Measurements from ENCODE around the gene RALGDS.
"Not testable (repeated sequence)": the region's sequence is repeated elsewhere in the genome, so short reads cannot be mapped to it uniquely, and the experiment has no call there.

The RALGDS gene

GRCh38 chr9:133083688-133084087 is 37.4 kb downstream of the RALGDS start:
- not testable (repeated sequence) for DNase-seq

DNA sequence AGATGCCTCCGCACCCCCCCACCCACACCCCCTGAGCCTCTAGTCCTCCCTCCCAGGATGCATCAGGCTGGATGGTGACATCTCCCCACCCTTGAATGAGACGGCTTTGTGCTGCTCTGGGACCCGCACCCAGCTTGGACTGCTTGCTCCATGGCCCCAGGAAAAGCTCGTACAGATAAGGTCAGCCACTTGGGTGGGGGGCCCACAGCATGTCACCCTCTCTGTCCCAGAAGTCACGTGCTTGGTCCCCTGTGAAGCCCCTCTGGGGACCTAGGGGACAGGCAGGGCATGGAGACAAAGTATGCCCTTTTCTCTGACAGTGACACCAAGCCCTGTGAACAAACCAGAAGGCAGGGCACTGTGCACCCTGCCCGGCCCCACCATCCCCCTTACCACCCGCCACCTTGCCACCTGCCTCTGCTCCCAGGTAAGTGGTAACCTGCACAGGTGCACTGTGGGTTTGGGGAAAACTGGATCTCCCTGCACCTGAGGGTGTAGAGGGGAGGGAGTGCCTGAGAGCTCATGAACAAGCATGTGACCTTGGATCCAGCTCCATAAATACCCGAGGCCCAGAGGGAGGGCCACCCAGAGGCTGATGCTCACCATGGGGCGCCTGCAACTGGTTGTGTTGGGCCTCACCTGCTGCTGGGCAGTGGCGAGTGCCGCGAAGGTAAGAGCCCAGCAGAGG is 38.9 kb downstream of the RALGDS start:
- not testable (repeated sequence) for DNase-seq

DNA sequence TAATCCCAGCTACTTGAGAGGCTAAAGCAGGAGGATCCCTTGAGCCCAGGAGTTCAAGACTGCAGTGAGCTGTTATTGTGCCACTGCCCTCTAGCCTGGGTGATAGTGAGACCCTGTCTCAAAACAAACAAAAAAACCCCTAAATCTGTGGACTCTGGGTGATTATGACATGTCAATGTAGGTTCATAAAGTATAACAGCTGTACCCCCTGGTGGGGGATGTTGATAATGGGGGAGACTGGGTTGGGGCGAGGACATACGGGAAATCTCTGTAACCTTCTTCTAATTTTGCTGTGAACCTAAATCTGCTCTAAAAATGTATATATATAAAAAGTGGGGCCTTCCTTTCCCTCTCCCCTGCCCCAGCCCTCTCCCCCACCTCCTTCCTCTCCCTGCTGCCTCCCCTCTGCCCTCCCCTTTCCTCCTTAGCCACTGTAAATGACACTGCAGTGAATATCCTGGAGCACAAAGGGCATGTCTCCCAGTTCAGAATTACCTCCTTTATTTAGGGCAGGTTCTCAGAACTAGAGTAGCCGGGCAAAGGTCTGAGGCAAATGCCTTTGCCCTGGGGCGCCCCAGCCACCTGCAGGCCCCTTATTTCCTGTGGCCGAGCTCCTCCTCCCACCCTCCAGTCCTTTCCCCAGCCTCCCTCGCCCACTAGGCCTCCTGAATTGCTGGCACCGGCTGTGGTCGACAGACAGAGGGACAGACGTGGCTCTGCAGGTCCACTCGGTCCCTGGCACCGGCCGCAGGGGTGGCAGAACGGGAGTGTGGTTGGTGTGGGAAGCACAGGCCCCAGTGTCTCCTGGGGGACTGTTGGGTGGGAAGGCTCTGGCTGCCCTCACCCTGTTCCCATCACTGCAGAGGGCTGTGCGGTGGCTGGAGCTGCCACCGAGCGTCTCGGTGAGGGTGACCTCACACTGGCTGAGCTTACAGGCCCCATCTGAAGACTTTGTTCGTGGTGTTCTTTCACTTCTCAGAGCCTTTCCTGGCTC is 40.0 kb downstream of the RALGDS start:
- not testable (repeated sequence) for DNase-seq

DNA sequence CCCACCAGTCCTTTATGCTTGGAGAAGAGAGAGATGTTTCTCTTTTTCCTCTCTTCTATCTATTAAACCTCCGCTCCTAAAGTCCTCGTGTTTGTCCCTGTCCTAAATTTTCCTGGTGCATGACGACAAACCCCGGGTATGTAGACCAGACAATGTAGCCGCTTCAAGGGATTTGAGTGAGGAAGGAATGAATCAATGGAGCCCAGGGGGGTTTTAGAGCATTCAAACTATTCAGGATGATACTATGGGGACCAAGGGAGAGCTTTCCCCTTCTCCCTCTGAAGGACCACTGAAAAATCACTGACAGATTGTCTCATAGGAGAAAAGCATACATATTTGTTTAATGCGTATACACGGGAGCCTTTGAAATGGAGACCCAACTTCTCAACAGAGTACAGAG is 40.9 kb downstream of the RALGDS start:
- DNase-seq = peak; percentile 23

DNA sequence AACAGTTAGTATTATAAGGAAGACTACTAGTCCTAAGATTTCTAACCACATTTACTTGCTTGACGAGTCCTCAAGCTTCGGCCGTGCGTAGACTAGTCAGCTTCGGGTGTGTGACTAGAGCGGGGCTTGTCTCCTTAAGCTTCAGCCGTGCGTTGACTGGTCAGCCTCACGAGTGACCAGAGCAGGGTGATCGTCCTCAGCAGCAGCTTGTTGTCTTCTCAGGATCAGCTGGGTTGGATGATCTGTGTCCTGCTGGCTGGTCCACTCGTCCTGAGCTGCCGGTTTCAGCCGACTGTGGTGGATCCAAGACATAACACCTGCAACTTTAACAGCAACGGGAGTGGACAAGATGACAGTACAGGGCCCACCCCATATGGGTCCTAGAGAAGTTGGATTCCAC is 42.6 kb downstream of the RALGDS start:
- no peak for DNase-seq

GRCh38 chr9:133076691-133077090 is 44.3 kb downstream of the RALGDS start:
- DNase-seq = no peak

DNA sequence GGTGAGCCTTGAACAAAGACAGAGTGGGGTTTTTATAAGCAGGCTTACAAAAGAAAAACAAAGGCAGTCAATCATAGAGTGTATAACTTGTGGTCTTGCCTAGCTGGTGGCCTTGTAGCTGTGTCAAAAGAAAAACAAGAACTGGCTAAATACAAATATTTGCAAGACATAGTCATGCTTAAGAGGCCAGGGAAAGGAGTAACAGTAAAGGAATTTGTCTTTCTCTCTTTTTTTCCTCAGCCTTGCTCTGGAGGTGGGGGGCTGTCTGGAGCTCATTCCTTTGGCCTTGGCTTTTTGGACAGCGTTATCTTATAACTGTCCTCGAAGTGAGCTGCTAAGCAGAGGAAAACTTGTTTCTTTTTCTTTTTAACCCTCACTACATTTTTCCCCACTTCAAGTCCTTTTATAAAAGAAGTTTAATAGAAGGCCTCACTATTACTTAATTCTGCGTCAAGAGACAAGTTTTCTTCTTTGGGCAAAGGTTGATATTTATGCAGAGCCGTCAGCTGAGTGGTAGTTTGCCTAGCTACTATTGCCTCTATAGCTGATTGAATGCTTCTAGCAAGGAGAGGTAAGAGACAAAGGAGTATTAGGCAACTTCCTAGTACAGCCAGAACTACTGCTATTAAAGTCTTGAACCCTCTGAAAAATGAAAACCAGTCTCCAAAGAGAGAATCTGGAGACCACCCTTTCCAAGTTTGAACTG is 45.0 kb downstream of the RALGDS start:
- DNase-seq = peak; percentile 89

- DNase-seq = peak; percentile 66
Measured at GRCh38 chr9:133074111-133074651, 46.9 kb downstream of the RALGDS start.

DNA sequence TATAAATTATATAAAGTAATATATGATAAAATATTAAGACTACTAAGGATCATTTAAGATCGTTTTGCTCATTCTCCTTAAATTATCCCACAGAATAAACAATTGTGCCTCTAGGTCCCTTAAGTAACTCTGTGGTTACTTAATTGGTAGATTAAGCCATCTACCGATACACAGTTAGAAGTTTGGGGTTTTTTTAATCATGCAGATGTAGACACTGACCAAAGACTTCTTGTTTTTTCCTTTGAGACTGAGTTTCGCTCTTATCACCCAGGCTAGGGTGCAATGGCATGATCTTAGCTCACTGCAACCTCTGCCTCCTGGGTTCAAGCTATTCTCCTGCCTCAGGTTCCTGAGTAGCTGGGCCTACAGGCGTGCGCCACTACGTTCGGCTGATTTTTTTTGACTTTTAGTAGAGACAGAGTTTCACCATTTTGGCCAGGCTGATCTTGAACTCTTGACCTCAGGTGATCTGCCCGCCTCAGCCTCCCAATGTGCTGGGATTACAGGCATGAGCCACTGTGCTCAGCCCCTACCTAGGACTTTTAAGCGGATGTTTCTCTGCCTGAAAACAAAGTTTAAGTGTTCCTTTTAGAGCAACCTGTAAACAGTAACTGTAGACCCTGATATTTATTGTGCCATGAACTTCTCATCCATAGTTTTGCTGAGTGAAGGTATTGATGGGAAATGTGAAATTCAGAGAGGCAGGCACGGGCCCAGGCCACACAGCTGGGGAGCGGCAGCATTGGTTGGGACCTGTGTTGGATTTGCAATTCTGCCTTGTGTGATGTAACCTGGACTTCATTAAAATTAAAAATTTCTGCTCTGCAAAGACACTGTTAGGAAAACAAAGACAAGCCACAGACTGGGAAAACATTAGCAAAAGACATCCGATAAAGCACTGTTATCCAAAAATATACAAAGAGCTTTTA is 47.7 kb downstream of the RALGDS start:
- no peak for DNase-seq

DNA sequence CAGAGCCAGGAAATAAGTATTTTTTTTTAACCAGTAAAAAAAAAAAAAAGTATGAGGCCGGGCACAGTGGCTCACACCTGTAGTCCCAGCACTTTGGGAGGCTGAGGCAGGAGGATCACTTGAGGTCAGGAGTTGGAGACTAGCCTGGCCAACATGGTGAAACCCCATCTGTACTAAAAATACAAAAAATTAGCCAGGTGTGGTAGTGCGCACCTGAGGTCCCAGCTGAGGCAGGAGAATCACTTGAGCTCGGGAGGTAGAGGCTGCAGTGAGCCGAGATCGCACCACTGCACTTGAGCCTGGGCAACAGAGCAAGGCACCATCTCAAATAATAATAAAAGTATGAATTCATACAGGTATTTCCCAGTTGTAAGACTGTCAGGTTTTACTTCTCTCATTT is 48.8 kb downstream of the RALGDS start:
- DNase-seq = not testable (repeated sequence)

DNA sequence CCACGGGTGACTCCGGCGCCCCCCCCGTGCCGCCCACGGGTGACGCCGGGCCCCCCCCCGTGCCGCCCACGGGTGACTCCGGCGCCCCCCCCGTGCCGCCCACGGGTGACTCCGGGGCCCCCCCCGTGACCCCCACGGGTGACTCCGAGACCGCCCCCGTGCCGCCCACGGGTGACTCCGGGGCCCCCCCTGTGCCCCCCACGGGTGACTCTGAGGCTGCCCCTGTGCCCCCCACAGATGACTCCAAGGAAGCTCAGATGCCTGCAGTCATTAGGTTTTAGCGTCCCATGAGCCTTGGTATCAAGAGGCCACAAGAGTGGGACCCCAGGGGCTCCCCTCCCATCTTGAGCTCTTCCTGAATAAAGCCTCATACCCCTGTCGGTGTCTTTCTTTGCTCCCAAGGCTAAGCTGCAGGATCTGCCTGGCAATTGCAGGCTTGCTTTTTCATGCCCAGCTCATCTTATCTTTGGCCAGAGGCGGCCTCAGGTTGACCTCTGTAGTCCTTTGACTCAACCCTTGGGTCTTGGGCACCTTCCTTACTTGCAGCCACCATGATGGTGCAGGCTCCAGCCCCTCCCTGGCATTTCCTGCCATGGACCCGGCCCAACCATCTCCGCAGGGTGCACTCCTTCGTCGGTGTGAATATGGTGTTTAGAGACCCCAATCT is 49.4 kb downstream of the RALGDS start:
- no peak for DNase-seq

DNA sequence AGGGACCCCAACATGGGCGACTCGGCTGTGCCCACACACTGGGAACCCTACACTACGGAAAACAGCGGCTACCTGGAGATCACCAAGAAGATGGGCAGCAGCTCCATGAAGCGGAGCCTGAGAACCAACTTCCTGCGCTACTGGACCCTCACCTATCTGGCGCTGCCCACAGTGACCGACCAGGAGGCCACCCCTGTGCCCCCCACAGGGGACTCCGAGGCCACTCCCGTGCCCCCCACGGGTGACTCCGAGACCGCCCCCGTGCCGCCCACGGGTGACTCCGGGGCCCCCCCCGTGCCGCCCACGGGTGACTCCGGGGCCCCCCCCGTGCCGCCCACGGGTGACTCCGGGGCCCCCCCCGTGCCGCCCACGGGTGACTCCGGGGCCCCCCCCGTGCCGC is 50.1 kb downstream of the RALGDS start:
- not testable (repeated sequence) for DNase-seq

- DNase-seq = not testable (repeated sequence)
Measured at GRCh38 chr9:133070500-133070961, 50.5 kb downstream of the RALGDS start.

DNA sequence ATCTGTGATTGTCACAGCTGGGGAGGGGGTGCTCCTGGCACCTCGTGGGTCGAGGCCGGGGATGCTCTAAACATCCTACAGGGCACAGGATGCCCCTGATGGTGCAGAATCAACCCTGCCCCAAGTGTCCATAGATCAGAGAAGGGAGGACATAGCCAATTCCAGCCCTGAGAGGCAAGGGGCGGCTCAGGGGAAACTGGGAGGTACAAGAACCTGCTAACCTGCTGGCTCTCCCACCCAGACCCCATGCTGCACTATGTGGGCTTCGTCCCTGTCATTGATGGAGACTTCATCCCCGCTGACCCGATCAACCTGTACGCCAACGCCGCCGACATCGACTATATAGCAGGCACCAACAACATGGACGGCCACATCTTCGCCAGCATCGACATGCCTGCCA is 52.6 kb downstream of the RALGDS start:
- not testable (repeated sequence) for DNase-seq

GRCh38 chr9:133067813-133068212 is 53.2 kb downstream of the RALGDS start:
- DNase-seq = no peak

DNA sequence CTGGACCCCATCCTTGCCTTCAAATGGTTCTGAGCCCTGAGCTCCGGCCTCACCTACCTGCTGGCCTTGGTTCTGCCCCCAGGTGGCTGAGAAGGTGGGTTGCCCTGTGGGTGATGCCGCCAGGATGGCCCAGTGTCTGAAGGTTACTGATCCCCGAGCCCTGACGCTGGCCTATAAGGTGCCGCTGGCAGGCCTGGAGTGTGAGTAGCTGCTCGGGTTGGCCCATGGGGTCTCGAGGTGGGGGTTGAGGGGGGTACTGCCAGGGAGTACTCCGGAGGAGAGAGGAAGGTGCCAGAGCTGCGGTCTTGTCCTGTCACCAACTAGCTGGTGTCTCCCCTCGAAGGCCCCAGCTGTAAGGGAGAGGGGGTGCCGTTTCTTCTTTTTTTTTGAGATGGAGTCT is 54.0 kb downstream of the RALGDS start:
- DNase-seq = no peak

DNA sequence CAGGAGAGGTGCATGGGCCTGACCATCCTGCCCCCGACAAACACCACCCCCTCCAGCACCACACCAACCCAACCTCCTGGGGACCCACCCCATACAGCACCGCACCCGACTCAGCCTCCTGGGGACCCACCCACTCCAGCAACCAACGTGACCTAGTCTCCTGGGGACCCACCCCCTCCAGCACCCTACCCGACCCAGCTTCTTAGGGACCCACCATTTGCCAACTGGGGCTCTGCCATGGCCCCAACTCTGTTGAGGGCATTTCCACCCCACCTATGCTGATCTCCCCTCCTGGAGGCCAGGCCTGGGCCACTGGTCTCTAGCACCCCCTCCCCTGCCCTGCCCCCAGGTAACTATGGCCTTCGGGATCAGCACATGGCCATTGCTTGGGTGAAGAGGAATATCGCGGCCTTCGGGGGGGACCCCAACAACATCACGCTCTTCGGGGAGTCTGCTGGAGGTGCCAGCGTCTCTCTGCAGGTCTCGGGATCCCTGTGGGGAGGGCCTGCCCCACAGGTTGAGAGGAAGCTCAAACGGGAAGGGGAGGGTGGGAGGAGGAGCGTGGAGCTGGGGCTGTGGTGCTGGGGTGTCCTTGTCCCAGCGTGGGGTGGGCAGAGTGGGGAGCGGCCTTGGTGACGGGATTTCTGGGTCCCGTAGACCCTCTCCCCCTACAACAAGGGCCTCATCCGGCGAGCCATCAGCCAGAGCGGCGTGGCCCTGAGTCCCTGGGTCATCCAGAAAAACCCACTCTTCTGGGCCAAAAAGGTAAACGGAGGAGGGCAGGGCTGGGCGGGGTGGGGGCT is 54.7 kb downstream of the RALGDS start:
- no peak for DNase-seq

- no peak for DNase-seq
Measured at GRCh38 chr9:133065070-133065388, 56.0 kb downstream of the RALGDS start.

GRCh38 chr9:133064241-133065069 is 56.6 kb downstream of the RALGDS start:
- DNase-seq = no peak
